HepG2 (cell line): ENCODE measurements around the gene PPEF2. TPM values are rescaled to one million over a fixed set of nuclear protein-coding genes. Genes with fewer than 3 reads are reported as not detected.

Source experiments
- ATAC-seq: fragments of 200-7000 bp; cut with Tn5 transposase; 3 replicates; pipeline ENCODE4 v1.9.1; 2020; ENCODE audit warnings: mild to moderate bottlenecking, moderate library complexity
- BruUV-seq: library from RNA; stranded (reverse); fragments of 400-500 nt; replicated peaks from 2 replicates; lab custom pipeline; 2021; lab: Mats Ljungman, UMichigan
- CTCF ChIA-PET: fragments of 300-600 bp; formaldehyde crosslinking; extraction: SDS; loops from one replicate; lab custom pipeline; 2021; ENCODE audit warnings: low total read pairs, inconsistent platforms, low intra/inter-chr PET ratio; lab: Yijun Ruan, JAX
- POLR2A ChIA-PET: fragments of 350-600 bp; sonication (Branson Sonifier 250); formaldehyde crosslinking; loops from one replicate; lab custom pipeline; 2020; ENCODE audit warnings: antibody characterized with exemption, inconsistent platforms; lab: Yijun Ruan, JAX
- DNase-seq: peaks from one replicate; pipeline ENCODE4 v3.0.0-alpha.2; 2015; ENCODE audit warnings: low spot score
- FAIRE-seq: peaks from 3 replicates; lab custom pipeline; 2011; peaks lifted over from hg19 to GRCh38; lab: Jason Lieb, UNC
- H2AFZ ChIP-seq: one replicate; pipeline ENCODE4 v1.6.1; 2011; ENCODE audit warnings: low read length, inconsistent platforms
- H3K27ac ChIP-seq: fragments of 300-600 bp; 3 replicates; pipeline ENCODE4 v1.8.0; 2011; ENCODE audit warnings: mixed run types, mild to moderate bottlenecking, mixed read lengths, low read length, inconsistent platforms; ENCODE audit not compliant: insufficient read depth; ENCODE audit errors: extremely low read length
- H3K27me3 ChIP-seq, 2 experiments: fragments of 200-600 bp in 1 of 2; 2 replicates in 1 of 2; 3 replicates in 1 of 2; pipeline versions ENCODE4 v1.6.0 to v1.8.0; 2011; ENCODE audit warnings: low read length in 2 of 2, mild to moderate bottlenecking in 2 of 2, moderate library complexity in 2 of 2, inconsistent platforms in 1 of 2; ENCODE audit not compliant: insufficient read depth in 2 of 2, control insufficient read depth in 1 of 2
- H3K36me3 ChIP-seq, 2 experiments: fragments of 200-600 bp in 1 of 2; replicated peaks in 1 of 2; 2 replicates in 1 of 2; 3 replicates in 1 of 2; pipeline versions ENCODE4 v1.5.1 to v1.8.0; 2011; ENCODE audit warnings: low read length in 2 of 2, inconsistent platforms in 1 of 2; ENCODE audit not compliant: insufficient read depth in 2 of 2, control insufficient read depth in 1 of 2
- H3K4me1 ChIP-seq: 2 replicates; pipeline ENCODE4 v1.5.1; 2012; ENCODE audit warnings: low read length, inconsistent platforms; ENCODE audit not compliant: insufficient read depth
- H3K4me2 ChIP-seq: 2 replicates; pipeline ENCODE4 v1.6.0; 2011; ENCODE audit warnings: low read depth, low read length, inconsistent platforms
- H3K4me3 ChIP-seq, 3 experiments: fragments of 200-600 bp in 1 of 3; sonication (generic), shearing (Covaris generic) in 1 of 3; replicated peaks in 1 of 3; 2 replicates each; pipeline ENCODE4 v1.5.1; 2011 to 2016; ENCODE audit warnings: low read length in 3 of 3, inconsistent platforms in 2 of 3, low read depth in 2 of 3, mild to moderate bottlenecking in 2 of 3, control low read depth in 1 of 3, mixed read lengths in 1 of 3; ENCODE audit not compliant: insufficient read depth in 1 of 3
- H3K79me2 ChIP-seq: one replicate; pipeline ENCODE4 v1.6.1; 2011; ENCODE audit warnings: low read length, inconsistent platforms; ENCODE audit not compliant: insufficient read depth
- H3K9ac ChIP-seq: 2 replicates; pipeline ENCODE4 v1.6.0; 2011; ENCODE audit warnings: mild to moderate bottlenecking, low read depth, low read length, inconsistent platforms; ENCODE audit not compliant: insufficient read depth
- H3K9me3 ChIP-seq: 2 replicates; pipeline ENCODE4 v1.5.1; 2012; ENCODE audit warnings: mild to moderate bottlenecking, low read length
- H4K20me1 ChIP-seq: 2 replicates; pipeline ENCODE4 v1.6.0; 2011; ENCODE audit warnings: inconsistent platforms, mild to moderate bottlenecking, low read length, moderate library complexity; ENCODE audit not compliant: insufficient read depth
- BORCS8-MEF2B ChIP-seq: sonication (generic); formaldehyde crosslinking; IDR thresholded peaks from 2 replicates; pipeline ENCODE4 v1.8.0; 2022; ENCODE audit warnings: mild to moderate bottlenecking, missing genetic modification reagents
- EZH2 ChIP-seq: conservative IDR thresholded peaks from 2 replicates; pipeline ENCODE4 v1.6.1; 2012; ENCODE audit warnings: mild to moderate bottlenecking, low read depth, low read length, moderate library complexity
- HCFC1 ChIP-seq: fragments of 150-350 bp; IDR thresholded peaks from 2 replicates; pipeline ENCODE4 v1.6.1; 2014; ENCODE audit warnings: low read depth, low read length
- MAF1 ChIP-seq: sonication (generic); formaldehyde crosslinking; IDR thresholded peaks from 2 replicates; pipeline ENCODE4 v1.5.0; 2020; ENCODE audit warnings: missing genetic modification reagents, borderline replicate concordance
- MXD3 ChIP-seq: IDR thresholded peaks from 2 replicates; pipeline ENCODE4 v1.6.1; 2016; ENCODE audit warnings: mild to moderate bottlenecking, missing biosample characterization, missing genetic modification reagents
- MXI1 ChIP-seq: IDR thresholded peaks from 3 replicates; pipeline ENCODE4 v1.6.1; 2012; ENCODE audit warnings: low read depth, low read length, inconsistent platforms, borderline replicate concordance
- POLR2A ChIP-seq, 2 experiments: IDR thresholded peaks; 2 replicates each; pipeline ENCODE4 v1.6.1; 2011; ENCODE audit warnings: low read depth in 2 of 2, low read length in 2 of 2, mild to moderate bottlenecking in 1 of 2, moderate library complexity in 1 of 2; ENCODE audit not compliant: insufficient read depth in 1 of 2
- TOE1 ChIP-seq: sonication (generic); formaldehyde crosslinking; IDR thresholded peaks from 2 replicates; pipeline ENCODE4 v1.4.0; 2020; ENCODE audit warnings: mild to moderate bottlenecking, missing genetic modification reagents
- ZBTB14 ChIP-seq: sonication (generic); formaldehyde crosslinking; IDR thresholded peaks from 2 replicates; pipeline ENCODE4 v1.4.0; 2020; ENCODE audit warnings: missing genetic modification reagents
- ZNF543 ChIP-seq: sonication (generic); formaldehyde crosslinking; IDR thresholded peaks from 2 replicates; pipeline ENCODE4 v1.4.0; 2020; ENCODE audit warnings: mild to moderate bottlenecking, missing genetic modification reagents
- ZNF839 ChIP-seq: sonication (generic); formaldehyde crosslinking; IDR thresholded peaks from 2 replicates; pipeline ENCODE4 v1.4.0; 2020; ENCODE audit warnings: missing genetic modification reagents, mild to moderate bottlenecking, borderline replicate concordance
- ZSCAN5A ChIP-seq: sonication (generic); formaldehyde crosslinking; IDR thresholded peaks from 2 replicates; pipeline ENCODE4 v1.8.0; 2022; ENCODE audit warnings: mild to moderate bottlenecking, missing genetic modification reagents, borderline replicate concordance
- WGBS: methylation state at CpG from one replicate; pipeline ENCODE4 v1.1.6; 2017; ENCODE audit warnings: low lambda C conversion rate; 5-methylcytosine and 5-hydroxymethylcytosine counted together
- in situ Hi-C: cut with HindIII; loops from 2 replicates; pipeline ENCODE4 v1.10.0; 2017; ENCODE audit warnings: low pct_unique_long_range_greater_than_20kb; ENCODE audit not compliant: extremely low pct_ligation_motif_present
- intact Hi-C: fragments of 100-400 bp; cut with micrococcal nuclease; formaldehyde crosslinking; loops from one replicate; pipeline ENCODE4 v1.10.0; 2022; ENCODE audit not compliant: unreplicated experiment
- polyA plus RNA-seq, 8 experiments: library from polyadenylated mRNA; depleted of rRNA in 3 of 8; stranded (reverse) in 7 of 8; unstranded in 1 of 8; fragments of >200 nt; fragmentation: Illumina TruSeq in 4 of 8; extraction: Trizol in 4 of 8; gene quantifications; 2 replicates each; pipeline versions ENCODE4 v1.2.1 to v1.2.3, GENCODE V29; 2011 to 2016; ENCODE audit warnings: low read depth in 4 of 8, missing spikeins in 1 of 8, mixed read lengths in 1 of 8; ENCODE audit not compliant: insufficient read depth in 1 of 8
- total RNA-seq, 5 experiments: library from RNA; depleted of rRNA; stranded (reverse); fragments of >200 nt; fragmentation: Illumina TruSeq; extraction: Trizol; gene quantifications; 2 replicates each; pipeline ENCODE4 v1.2.3, GENCODE V29; 2016; ENCODE audit warnings: low read depth in 1 of 5
- TF ChIP-seq, protein P1 (sequence below): sonication (generic); formaldehyde crosslinking; conservative IDR thresholded peaks from 2 replicates; pipeline ENCODE4 v1.8.0; 2022; ENCODE audit warnings: missing genetic modification reagents
- TF ChIP-seq, protein P2 (sequence below): sonication (generic); formaldehyde crosslinking; IDR thresholded peaks from 2 replicates; pipeline ENCODE4 v1.5.1; 2020; ENCODE audit warnings: missing genetic modification reagents, mild to moderate bottlenecking, borderline replicate concordance

The PPEF2 gene
- total and polyA plus RNA-seq, 2 of the 13 experiments (the other 11 are each of a cell fraction or from before 2014, with no cell fraction given), result 0.01 TPM; not detected in 1

DNA sequence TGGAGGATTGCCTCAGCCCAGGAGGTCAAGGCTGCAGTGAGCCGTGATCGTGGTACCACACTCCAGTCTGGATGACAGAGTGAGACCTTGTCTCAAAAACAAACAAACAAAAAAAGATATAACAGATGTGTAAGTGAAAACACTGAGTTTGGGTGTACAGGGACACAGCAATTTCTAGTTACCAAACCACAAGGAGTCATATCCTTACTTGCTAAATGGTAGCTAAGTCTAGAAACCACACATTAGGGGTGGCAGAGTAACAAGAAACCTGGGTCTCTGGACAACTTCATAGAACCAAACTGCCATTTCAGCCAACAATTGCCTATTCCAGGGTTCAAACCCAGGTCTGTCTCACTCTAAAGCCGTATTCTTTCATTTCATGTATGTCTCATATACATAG is 20.8 kb downstream of the PPEF2 start (continued):
- TF ChIP-seq ZNF543, result no peak
- no peak for TF ChIP-seq ZBTB14
- TF ChIP-seq, protein P1, sequence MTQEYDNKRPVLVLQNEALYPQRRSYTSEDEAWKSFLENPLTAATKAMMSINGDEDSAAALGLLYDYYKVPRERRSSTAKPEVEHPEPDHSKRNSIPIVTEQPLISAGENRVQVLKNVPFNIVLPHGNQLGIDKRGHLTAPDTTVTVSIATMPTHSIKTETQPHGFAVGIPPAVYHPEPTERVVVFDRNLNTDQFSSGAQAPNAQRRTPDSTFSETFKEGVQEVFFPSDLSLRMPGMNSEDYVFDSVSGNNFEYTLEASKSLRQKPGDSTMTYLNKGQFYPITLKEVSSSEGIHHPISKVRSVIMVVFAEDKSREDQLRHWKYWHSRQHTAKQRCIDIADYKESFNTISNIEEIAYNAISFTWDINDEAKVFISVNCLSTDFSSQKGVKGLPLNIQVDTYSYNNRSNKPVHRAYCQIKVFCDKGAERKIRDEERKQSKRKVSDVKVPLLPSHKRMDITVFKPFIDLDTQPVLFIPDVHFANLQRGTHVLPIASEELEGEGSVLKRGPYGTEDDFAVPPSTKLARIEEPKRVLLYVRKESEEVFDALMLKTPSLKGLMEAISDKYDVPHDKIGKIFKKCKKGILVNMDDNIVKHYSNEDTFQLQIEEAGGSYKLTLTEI (CRISPR knock-in tag), result no peak

- no peak for ATAC-seq
- no peaks in the 10 kb centered on the region for H3K79me2 ChIP-seq
- no peaks in the 10 kb centered on the region for H3K9me3 ChIP-seq
- 0% methylated on average over 1 of the region's 1 CpG for WGBS
- in situ Hi-C loops (no loop called here), intact Hi-C loops (no loop called here)
- no peak overlapping the region for H3K27ac ChIP-seq
- H3K27me3 ChIP-seq, result peaks cover 0 to 7% of the 10 kb centered on the region in 2 experiments; a peak in 3 of 5 replicates
- BruUV-seq, result no TSS peak
- no peaks in the 10 kb centered on the region for H3K4me1 ChIP-seq
- no peak overlapping the region for H3K4me2 ChIP-seq
- CTCF ChIA-PET, result no interaction called here
- no peak overlapping the region for H2AFZ ChIP-seq
- no peak overlapping the region for H3K4me3 ChIP-seq
- POLR2A ChIA-PET, result no interaction called here
- no peaks in the 10 kb centered on the region for H3K36me3 ChIP-seq
- no peak overlapping the region for H3K9ac ChIP-seq
- no peaks in the 10 kb centered on the region for H4K20me1 ChIP-seq
- FAIRE-seq, result no peak
- DNase-seq, result no peak
- TF ChIP-seq MXI1, result no peak
- no peak for TF ChIP-seq MAF1
- no peak for TF ChIP-seq ZSCAN5A (CRISPR knock-in tag)
- no peak for TF ChIP-seq MXD3 (CRISPR knock-in tag)
- no peak for TF ChIP-seq POLR2A (IDR thresholded peaks at IDR 0.05; ENCODE audit: insufficient read depth in 1 of 2, low read depth in 2 of 2, low read length in 2 of 2)
- TF ChIP-seq TOE1 (CRISPR knock-in tag), result no peak
- TF ChIP-seq ZNF839 (CRISPR knock-in tag), result no peak
- no peak for TF ChIP-seq HCFC1
- TF ChIP-seq, protein P2, sequence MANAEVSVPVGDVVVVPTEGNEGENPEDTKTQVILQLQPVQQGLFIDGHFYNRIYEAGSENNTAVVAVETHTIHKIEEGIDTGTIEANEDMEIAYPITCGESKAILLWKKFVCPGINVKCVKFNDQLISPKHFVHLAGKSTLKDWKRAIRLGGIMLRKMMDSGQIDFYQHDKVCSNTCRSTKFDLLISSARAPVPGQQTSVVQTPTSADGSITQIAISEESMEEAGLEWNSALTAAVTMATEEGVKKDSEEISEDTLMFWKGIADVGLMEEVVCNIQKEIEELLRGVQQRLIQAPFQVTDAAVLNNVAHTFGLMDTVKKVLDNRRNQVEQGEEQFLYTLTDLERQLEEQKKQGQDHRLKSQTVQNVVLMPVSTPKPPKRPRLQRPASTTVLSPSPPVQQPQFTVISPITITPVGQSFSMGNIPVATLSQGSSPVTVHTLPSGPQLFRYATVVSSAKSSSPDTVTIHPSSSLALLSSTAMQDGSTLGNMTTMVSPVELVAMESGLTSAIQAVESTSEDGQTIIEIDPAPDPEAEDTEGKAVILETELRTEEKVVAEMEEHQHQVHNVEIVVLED (CRISPR knock-in tag), result no peak
- no peak for TF ChIP-seq EZH2
- no peak for TF ChIP-seq BORCS8-MEF2B
Measured at GRCh38 chr4:75880278-75880677, 22.0 kb downstream of the PPEF2 start.
